Measurements from ENCODE around the gene AGPAT3.

AGPAT3 gene

DNA sequence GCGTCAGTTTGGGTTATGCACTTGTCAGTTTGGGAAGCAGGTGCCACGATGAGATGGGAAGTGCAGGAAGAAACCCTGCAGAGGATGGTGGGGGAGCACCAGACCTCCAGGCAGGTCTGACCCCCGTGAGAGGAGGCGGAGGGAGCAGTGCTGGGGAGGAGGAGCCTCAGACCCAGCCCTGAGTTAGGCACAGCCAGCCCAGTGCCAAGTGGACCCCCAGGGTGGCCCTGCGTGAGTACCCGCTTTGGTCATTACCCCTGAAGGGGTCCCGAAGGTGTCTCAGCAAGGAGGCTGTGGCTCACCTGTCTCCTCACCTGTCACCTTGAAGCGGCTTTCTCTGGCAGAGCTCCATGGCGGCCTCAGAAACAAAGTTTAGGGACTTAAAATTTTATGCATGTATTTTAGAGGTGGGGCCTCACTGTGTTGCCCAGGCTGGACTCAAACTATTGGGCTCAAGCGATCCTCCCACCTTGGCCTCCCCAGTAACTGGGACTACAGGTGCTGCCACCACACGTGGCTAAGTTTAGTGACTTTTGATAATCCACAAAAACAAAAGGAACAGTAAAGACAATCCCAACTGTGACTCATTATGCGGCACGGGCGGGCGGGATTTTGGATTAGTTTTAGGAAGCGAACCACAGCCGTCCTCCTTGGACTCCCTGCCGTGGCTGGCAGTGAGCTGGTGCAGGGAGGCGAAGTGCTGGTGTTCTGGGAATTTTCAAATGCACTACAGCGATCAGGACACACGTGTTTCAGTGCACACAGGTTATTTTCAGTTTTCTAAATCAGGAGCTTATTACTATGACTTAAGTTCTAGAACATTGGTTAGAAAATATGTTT, 4.7 kb downstream of the AGPAT3 start:
- Histone ChIP-seq H3K79me2 (ENCODE audit: control insufficient read depth, low read length) (peaks cover 72% of the 10 kb centered on the region), H3K27me3 (ENCODE audit: control insufficient read depth, low read length) (no peaks in the 10 kb centered on the region), H4K20me1 (ENCODE audit: control insufficient read depth, insufficient read depth, low read depth, low read length) (peaks cover 5% of the 10 kb centered on the region), H3K4me2 (ENCODE audit: low read length) (no peak overlapping the region), H3K9me2 (replicated peaks; ENCODE audit: control insufficient read depth, low read length) (no peaks in the 10 kb centered on the region), H3K9me3 (ENCODE audit: control insufficient read depth, insufficient read depth, low read length) (no peaks in the 10 kb centered on the region), H3K4me3 (ENCODE audit: low read length) (no peak overlapping the region), H3K4me1 (ENCODE audit: control insufficient read depth, low read length) (peaks cover 14% of the 10 kb centered on the region), H3K36me3 (ENCODE audit: control insufficient read depth, low read length) (peaks cover 11% of the 10 kb centered on the region), H3K27ac (ENCODE audit: low read depth, low read length) (no peak overlapping the region), H3F3A (ENCODE audit: control insufficient read depth, insufficient read depth) (0 out of 2 replicates have a peak, but pooled peaks cover 4% of the 10 kb centered on the region)
- TF ChIP-seq EZH2phosphoT487 (IDR thresholded peaks at IDR 0.05; ENCODE audit: borderline replicate concordance, low read length) (no peak), CTCF (IDR thresholded peaks at IDR 0.05; ENCODE audit: low read depth, low read length, poor library complexity, severe bottlenecking) (no peak)

GRCh38 chr21:43871487-43871886, 6.5 kb downstream of the AGPAT3 start:
- TF ChIP-seq CTCF (IDR thresholded peaks at IDR 0.05; ENCODE audit: low read depth, low read length, poor library complexity, severe bottlenecking) (no peak), EZH2phosphoT487 (IDR thresholded peaks at IDR 0.05; ENCODE audit: borderline replicate concordance, low read length) (no peak)
- Histone ChIP-seq H3K36me3 (ENCODE audit: control insufficient read depth, low read length) (peaks cover 11% of the 10 kb centered on the region), H3K79me2 (ENCODE audit: control insufficient read depth, low read length) (peaks cover 67% of the 10 kb centered on the region), H3K4me1 (ENCODE audit: control insufficient read depth, low read length) (peaks cover 8% of the 10 kb centered on the region), H3K27me3 (ENCODE audit: control insufficient read depth, low read length) (no peaks in the 10 kb centered on the region), H4K20me1 (ENCODE audit: control insufficient read depth, insufficient read depth, low read depth, low read length) (peaks cover 7% of the 10 kb centered on the region), H3K27ac (ENCODE audit: low read depth, low read length) (no peak overlapping the region), H3F3A (ENCODE audit: control insufficient read depth, insufficient read depth) (0 out of 2 replicates have a peak, but pooled peaks cover 2% of the 10 kb centered on the region), H3K4me3 (ENCODE audit: low read length) (no peak overlapping the region), H3K4me2 (ENCODE audit: low read length) (no peak overlapping the region), H3K9me3 (ENCODE audit: control insufficient read depth, insufficient read depth, low read length) (no peaks in the 10 kb centered on the region), H3K9me2 (replicated peaks; ENCODE audit: control insufficient read depth, low read length) (no peaks in the 10 kb centered on the region)

- Histone ChIP-seq H3K27ac (ENCODE audit: low read depth, low read length) (no peak overlapping the region), H3K4me2 (ENCODE audit: low read length) (no peak overlapping the region), H3K9me3 (ENCODE audit: control insufficient read depth, insufficient read depth, low read length) (no peaks in the 10 kb centered on the region), H3K36me3 (ENCODE audit: control insufficient read depth, low read length) (peaks cover 4% of the 10 kb centered on the region; the same call in 1 of the 2 replicates), H3K4me1 (ENCODE audit: control insufficient read depth, low read length) (no peaks in the 10 kb centered on the region), H3K79me2 (ENCODE audit: control insufficient read depth, low read length) (peaks cover 65% of the 10 kb centered on the region), H3K27me3 (ENCODE audit: control insufficient read depth, low read length) (no peaks in the 10 kb centered on the region), H3K9me2 (replicated peaks; ENCODE audit: control insufficient read depth, low read length) (no peaks in the 10 kb centered on the region), H4K20me1 (ENCODE audit: control insufficient read depth, insufficient read depth, low read depth, low read length) (peaks cover 7% of the 10 kb centered on the region), H3F3A (ENCODE audit: control insufficient read depth, insufficient read depth) (0 out of 2 replicates have a peak, but pooled peaks cover 2% of the 10 kb centered on the region), H3K4me3 (ENCODE audit: low read length) (no peak overlapping the region)
- TF ChIP-seq EZH2phosphoT487 (IDR thresholded peaks at IDR 0.05; ENCODE audit: borderline replicate concordance, low read length) = no peak
- TF ChIP-seq CTCF (IDR thresholded peaks at IDR 0.05; ENCODE audit: low read depth, low read length, poor library complexity, severe bottlenecking) = no peak
Measured at GRCh38 chr21:43872531-43873197, 7.6 kb downstream of the AGPAT3 start.
